GM06990 (cell line): ENCODE measurements around the gene POLR2F.
A peak's percentile ranks its signal among the peaks of the same experiment; 100 is the strongest.

Source experiments
- DNase-seq: peaks from one replicate; pipeline ENCODE4 v3.0.0-alpha.2; 2011; ENCODE audit not compliant: insufficient read length; ENCODE audit errors: extremely low read depth
- H3K27me3 ChIP-seq: replicated peaks from 2 replicates; pipeline ENCODE4 v1.6.0; 2011; ENCODE audit warnings: low read length; ENCODE audit not compliant: control insufficient read depth, insufficient read depth
- H3K36me3 ChIP-seq: 2 replicates; pipeline ENCODE4 v1.5.1; 2011; ENCODE audit warnings: low read length; ENCODE audit not compliant: control insufficient read depth, insufficient read depth
- H3K4me3 ChIP-seq: replicated peaks from 2 replicates; pipeline ENCODE4 v1.5.1; 2011; ENCODE audit warnings: low read depth, mild to moderate bottlenecking, control low read depth, low read length
- CTCF ChIP-seq: IDR thresholded peaks from 2 replicates; pipeline ENCODE4 v1.5.1; 2011; ENCODE audit warnings: low read length, control low read depth, mild to moderate bottlenecking, inconsistent platforms; ENCODE audit not compliant: insufficient read depth, poor library complexity, severe bottlenecking

POLR2F gene

GRCh38 chr22:37907036-37907954 lies 46.2 kb upstream of the POLR2F start:
- Histone ChIP-seq H3K27me3 (no peaks in the 10 kb centered on the region), H3K36me3 (peaks cover 4% of the 10 kb centered on the region), H3K4me3 (peak overlapping the region; percentile 68)
- no peak for DNase-seq
- TF ChIP-seq CTCF: no peak

DNA sequence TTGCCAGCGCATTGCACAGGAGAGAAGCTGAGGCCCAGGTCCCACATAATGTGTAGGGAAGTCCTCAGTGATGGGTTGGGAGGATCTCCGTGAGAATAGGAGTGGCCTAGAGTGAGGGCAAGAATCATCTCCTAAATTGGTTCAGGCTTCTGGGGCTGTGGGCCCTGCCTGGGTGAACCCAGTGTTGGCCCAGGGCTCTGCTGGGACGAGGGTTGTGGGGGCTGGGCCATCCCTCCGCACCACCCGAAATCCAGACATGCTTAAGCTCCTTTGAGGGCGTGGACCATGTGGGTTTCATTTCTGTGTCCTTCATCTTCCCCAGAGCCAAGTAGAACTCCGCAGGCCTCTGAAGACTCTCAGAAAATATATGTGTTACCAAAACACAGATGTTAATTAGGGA lies 43.7 kb upstream of the POLR2F start:
- H3K4me3 ChIP-seq: no peak overlapping the region
- no peak for TF ChIP-seq CTCF

DNA sequence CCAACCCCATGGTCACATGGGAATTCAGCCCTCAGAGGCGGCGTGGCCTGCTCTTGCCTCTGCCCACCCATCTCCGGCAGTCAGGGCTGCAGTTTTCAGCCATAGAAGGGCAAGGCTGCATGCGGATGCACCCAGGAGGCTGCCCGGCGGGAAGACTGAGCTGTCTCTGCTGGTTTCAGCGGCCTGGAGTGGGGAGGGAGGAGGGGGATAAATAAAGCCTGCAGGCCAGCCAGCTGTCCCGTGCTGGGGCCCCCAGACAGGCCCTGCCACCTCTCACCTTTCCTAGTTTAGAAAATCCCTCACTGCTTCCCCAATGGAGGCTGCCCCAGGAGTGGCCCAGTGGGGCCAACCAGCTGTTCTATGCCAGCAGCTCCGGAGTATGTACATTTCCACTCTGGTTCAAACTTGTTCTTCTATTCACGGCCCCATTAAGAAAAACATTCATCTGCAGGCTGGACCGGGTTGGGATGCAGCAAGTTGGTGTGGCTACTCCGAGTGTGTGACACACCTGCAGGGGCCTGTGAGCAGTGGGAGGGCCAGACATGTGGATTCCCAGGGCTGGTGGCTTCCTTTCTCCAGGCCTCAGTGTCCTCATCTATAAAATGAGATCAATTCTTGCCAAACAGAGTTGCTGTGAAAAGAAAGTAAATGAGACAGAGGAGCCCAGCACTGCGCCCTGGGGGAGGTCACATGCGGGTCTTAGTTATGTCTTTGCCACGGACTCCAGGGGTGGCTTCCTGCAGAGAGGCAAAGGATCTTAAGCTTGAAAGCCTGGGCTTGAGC lies 42.4 kb upstream of the POLR2F start:
- no peaks in the 10 kb centered on the region for H3K27me3 ChIP-seq
- peaks cover 8% of the 10 kb centered on the region for H3K36me3 ChIP-seq
- TF ChIP-seq CTCF: no peak
- DNase-seq: no peak
- H3K4me3 ChIP-seq: no peak overlapping the region

More for the DNA sequence above, 43.7 kb upstream of the POLR2F start:
- H3K27me3 ChIP-seq: no peaks in the 10 kb centered on the region
- no peak for DNase-seq
- H3K36me3 ChIP-seq: peaks cover 8% of the 10 kb centered on the region

- peaks cover 10% of the 10 kb centered on the region for H3K36me3 ChIP-seq
- no peak for DNase-seq
- no peak for TF ChIP-seq CTCF
- no peaks in the 10 kb centered on the region for H3K27me3 ChIP-seq
- H3K4me3 ChIP-seq: no peak overlapping the region
Observed at GRCh38 chr22:37911697-37912096, 41.8 kb upstream of the POLR2F start.

DNA sequence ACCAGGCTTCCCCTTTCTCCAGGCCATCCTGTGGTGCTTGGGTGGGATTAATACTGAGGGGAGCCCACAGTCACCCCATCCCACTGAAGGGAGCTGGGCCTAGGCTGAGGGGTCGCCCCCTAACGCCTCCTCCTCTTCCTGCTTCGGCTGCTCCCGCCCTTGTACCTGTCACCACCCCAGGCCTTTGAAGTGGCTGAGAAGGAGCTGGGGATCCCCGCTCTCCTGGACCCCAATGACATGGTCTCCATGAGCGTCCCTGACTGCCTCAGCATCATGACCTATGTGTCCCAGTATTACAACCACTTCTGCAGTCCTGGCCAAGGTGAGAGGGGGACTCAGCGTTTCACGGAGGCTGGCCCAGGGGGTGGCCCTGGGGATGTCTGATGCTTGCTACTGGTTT lies 41.3 kb upstream of the POLR2F start:
- H3K27me3 ChIP-seq: no peaks in the 10 kb centered on the region
- DNase-seq: no peak
- H3K36me3 ChIP-seq: peaks cover 12% of the 10 kb centered on the region
- no peak overlapping the region for H3K4me3 ChIP-seq
- TF ChIP-seq CTCF: no peak
